IPS DF 6.9 (cell line): ENCODE measurements around the gene PIF1.

Experiments used
- DNase-seq: peaks from one replicate; pipeline ENCODE4 v3.0.0-alpha.2; 2013; ENCODE audit warnings: low read depth, low spot score
- H3K27ac ChIP-seq: one replicate; pipeline ENCODE4 v1.5.1; 2013; ENCODE audit warnings: low read length, control low read depth
- H3K27me3 ChIP-seq: 2 replicates; pipeline ENCODE4 v1.6.1; 2013; ENCODE audit warnings: mild to moderate bottlenecking, low read length; ENCODE audit not compliant: control insufficient read depth, insufficient read depth
- H3K36me3 ChIP-seq: 2 replicates; pipeline ENCODE4 v1.6.1; 2013; ENCODE audit warnings: low read length; ENCODE audit not compliant: control insufficient read depth, insufficient read depth
- H3K4me1 ChIP-seq: 2 replicates; pipeline ENCODE4 v1.6.1; 2013; ENCODE audit warnings: low read length; ENCODE audit not compliant: control insufficient read depth, insufficient read depth
- H3K4me3 ChIP-seq: 2 replicates; pipeline ENCODE4 v1.5.1; 2013; ENCODE audit warnings: mild to moderate bottlenecking, low read length
- H3K9me3 ChIP-seq: 2 replicates; pipeline ENCODE4 v1.6.1; 2013; ENCODE audit warnings: low read length, inconsistent platforms; ENCODE audit not compliant: control insufficient read depth, insufficient read depth
- whole genome bisulfite sequencing: extraction: QIAGEN DNeasy Blood & Tissue Kit; methylation state at CpG from one replicate; pipeline ENCODE4 v1.1.7; 2013; ENCODE audit warnings: mixed read lengths, missing lambda C conversion rate; ENCODE audit not compliant: insufficient read length, insufficient coverage; 5-methylcytosine and 5-hydroxymethylcytosine counted together

Gene PIF1

DNA sequence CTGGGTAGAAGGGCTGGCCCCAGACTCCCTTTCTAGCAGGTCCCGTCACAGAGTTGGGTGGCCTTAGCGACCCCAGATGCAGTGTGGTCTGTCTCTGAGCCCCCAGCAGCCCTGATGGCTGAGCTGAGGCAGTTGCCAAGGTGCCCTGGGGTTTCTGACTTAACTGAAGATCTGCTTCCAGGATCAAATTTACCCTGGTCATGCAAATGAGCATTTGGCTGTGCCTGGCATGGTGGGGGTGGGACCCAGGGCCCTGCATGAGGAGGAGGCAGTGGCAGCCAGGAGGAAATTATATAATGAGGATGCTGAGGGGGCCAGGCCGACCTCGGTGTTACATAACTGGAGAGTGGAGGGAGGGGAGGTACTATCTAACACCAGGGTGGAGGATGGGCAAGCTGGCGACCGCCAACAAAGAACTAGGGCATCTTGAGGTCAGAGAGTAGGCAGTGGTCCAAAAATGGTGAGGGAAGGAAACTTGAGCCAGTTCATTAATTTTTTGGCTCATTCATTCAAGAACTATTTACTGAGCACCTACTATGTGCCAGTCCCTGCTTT is 32.7 kb upstream of the PIF1 start:
- H3K36me3 ChIP-seq, result peaks cover 25% of the 10 kb centered on the region
- H3K4me3 ChIP-seq, result no peak overlapping the region
- DNase-seq, result no peak
- WGBS, result no CpG with 5 or more reads among the region's 6 CpGs
- no peaks in the 10 kb centered on the region for H3K9me3 ChIP-seq
- no peaks in the 10 kb centered on the region for H3K27me3 ChIP-seq
- H3K4me1 ChIP-seq, result peaks cover 9% of the 10 kb centered on the region
- H3K27ac ChIP-seq, result no peak overlapping the region

DNA sequence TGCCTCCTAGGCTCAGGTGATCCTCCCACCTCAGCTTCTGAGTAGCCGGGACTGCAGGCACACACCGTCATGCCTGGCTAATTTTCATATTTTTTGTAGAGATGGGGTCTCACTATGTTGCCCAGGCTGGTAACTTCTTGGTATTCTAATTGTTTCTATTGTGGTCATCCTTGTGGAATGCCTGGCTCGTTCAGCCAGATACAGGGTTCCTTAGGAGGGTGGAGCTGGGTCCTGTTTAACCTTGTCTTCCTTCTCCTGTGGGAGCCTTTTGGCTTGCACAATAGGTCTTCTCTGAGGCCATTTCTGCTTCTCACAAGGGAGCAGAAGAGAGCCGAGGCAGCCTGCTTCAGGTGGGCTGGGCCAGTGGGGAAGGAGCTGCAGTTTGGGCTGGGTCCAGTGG is 32.0 kb upstream of the PIF1 start:
- no peak overlapping the region for H3K4me3 ChIP-seq
- no peak overlapping the region for H3K27ac ChIP-seq
- no peaks in the 10 kb centered on the region for H3K9me3 ChIP-seq
- WGBS, result no CpG with 5 or more reads among the region's 4 CpGs
- H3K4me1 ChIP-seq, result peaks cover 8% of the 10 kb centered on the region
- no peaks in the 10 kb centered on the region for H3K27me3 ChIP-seq
- H3K36me3 ChIP-seq, result peaks cover 25% of the 10 kb centered on the region
- no peak for DNase-seq

DNA sequence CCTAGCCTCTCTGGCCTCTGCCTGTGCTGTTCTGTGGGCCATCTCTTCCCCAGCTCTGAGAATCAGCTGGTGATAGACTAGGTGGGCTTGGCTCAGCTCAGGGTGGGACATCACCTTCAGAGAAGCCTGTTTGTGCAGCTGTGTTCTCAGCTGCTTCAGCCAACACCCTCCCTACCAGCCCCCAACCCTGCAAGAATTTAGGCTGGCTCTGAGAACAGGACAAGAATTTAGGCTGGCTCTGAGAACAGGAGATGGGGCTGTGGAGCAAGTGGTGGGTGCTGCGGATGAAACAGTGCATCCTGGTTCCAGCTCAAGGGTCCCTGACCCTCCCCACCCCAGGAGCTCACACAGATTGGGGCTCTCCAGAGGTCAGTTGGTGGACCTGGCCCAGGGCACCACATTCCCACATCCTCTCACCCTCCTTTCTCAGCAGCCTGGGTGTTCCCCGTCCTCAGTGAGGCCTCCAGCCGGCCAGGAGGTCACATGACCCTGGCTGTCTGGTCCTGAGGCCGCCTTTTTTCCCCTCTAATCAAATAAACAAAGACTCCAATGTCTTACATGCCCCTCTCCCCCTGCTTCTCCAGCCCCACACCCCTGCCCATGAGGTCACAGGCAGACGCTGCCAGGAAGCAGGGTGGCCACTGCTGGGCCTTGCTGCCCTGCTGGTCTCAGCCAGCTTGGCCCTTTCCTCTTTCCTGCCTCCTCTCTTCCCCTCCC is 31.1 kb upstream of the PIF1 start:
- Histone ChIP-seq H3K36me3 (peaks cover 25% of the 10 kb centered on the region), H3K4me3 (no peak overlapping the region), H3K4me1 (peaks cover 5% of the 10 kb centered on the region; the same call in 1 of the 2 replicates), H3K27me3 (no peaks in the 10 kb centered on the region), H3K27ac (no peak overlapping the region), H3K9me3 (no peaks in the 10 kb centered on the region)
- DNase-seq, result no peak
- WGBS, result no CpG with 5 or more reads among the region's 5 CpGs

DNA sequence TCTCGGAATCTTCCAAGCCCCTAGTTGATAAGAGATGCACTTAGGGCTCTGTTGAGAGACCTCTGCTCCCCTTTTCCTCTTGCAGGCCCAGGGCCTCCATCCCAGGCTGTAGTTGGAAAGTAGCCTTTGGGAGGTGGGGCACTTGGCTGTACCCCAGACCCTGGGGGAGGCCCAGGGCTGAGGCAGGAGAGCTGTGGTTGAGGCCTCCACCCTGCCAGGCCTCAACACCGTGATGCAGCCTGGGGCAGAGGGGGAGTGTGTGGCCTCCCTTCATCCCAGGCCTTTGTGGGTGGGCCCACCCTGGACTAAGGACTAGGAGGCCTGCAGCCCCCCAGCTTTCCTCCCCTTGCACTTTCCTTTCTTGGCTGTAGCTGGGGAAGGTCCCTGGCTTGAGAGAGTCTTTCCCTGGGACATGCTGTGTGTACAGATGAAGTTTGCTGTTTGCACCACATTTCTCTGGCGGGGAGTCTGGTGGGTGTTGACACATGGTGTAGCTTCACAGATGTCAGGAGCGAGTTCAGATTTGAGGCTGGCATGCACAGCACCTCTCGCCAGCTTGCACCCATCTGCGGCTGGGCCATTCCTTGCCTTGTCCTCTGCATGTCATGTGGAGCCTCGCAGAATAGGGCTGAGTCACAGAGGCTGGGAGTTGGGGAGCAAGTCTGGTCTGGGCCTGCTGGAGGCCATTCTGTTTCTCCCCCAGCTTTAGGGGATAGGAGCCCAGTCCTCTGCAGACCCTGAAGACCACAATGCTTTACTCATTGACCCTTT is 29.9 kb upstream of the PIF1 start:
- no peak for DNase-seq
- Histone ChIP-seq H3K27ac (no peak overlapping the region), H3K36me3 (peaks cover 19% of the 10 kb centered on the region), H3K4me1 (peaks cover 5% of the 10 kb centered on the region; the same call in 1 of the 2 replicates), H3K27me3 (no peaks in the 10 kb centered on the region), H3K9me3 (no peaks in the 10 kb centered on the region), H3K4me3 (no peak overlapping the region)
- no CpG with 5 or more reads among the region's 7 CpGs for WGBS

DNA sequence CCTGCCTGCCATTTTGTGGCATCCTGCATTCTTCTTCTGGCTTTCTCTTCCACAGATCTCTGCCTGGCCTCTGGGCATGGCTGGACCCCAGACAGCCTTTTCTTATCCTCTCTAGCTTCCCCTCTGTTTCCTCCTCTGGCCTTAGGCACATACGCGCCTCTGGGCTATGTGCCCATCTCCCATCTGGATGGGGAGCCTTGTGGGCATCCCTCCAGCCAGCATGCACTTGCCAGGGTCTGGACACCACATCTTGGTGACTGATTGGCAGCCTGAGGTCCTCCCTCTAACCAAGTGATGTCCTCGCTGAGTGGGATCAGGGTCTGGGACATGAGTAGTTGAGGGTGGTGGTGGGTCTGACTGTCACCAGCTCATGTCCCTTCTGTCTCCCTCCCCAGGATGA is 29.1 kb upstream of the PIF1 start:
- no CpG with 5 or more reads among the region's 3 CpGs for whole genome bisulfite sequencing
- no peak overlapping the region for H3K27ac ChIP-seq
- H3K4me3 ChIP-seq, result no peak overlapping the region
- no peak for DNase-seq
- H3K27me3 ChIP-seq, result no peaks in the 10 kb centered on the region
- H3K4me1 ChIP-seq, result peaks cover 5% of the 10 kb centered on the region; the same call in 1 of the 2 replicates
- peaks cover 16% of the 10 kb centered on the region for H3K36me3 ChIP-seq
- no peaks in the 10 kb centered on the region for H3K9me3 ChIP-seq

DNA sequence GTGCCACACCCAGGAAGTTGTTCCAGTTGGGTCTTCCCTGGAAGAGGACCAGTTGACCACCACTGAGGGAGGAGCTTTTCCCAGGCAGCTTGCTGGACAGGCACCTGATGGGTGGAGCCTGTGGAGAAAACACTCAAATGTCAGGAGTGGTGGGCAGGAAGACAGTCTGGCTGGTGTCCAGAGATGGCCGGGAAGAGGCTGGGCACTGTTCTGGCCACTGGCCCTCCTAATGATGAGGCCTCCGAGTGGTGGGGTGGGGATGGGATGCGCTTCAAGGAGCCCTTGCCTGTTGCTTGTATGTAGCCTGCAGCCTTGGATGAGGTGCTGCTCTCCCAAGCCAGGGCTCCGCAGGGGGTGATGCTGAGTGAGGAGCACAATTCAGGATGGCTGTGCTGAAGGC is 28.6 kb upstream of the PIF1 start:
- Histone ChIP-seq H3K4me1 (peaks cover 5% of the 10 kb centered on the region; the same call in 1 of the 2 replicates), H3K4me3 (no peak overlapping the region), H3K36me3 (peaks cover 16% of the 10 kb centered on the region), H3K27ac (no peak overlapping the region), H3K27me3 (no peaks in the 10 kb centered on the region), H3K9me3 (no peaks in the 10 kb centered on the region)
- no peak for DNase-seq
- WGBS, result no CpG with 5 or more reads among the region's 4 CpGs

DNA sequence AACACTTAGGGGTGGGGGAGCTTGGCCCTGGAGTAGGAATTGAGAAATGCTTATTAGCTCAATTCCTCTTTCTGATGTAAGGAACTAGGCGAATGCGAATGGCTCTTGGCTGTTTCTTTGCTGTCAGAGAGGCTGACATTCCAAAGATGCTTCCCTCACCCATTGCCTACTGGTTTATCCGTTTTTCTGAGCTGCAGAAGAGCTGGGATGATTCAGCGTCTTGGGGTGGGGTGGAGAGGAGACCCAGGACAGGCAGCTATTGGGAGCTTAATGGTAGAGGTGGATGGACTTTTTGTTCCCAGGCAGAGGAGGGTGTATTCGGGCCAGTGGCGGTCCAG is 26.0 kb upstream of the PIF1 start:
- Histone ChIP-seq H3K4me3 (no peak overlapping the region), H3K27ac (no peak overlapping the region), H3K36me3 (peaks cover 16% of the 10 kb centered on the region)

DNA sequence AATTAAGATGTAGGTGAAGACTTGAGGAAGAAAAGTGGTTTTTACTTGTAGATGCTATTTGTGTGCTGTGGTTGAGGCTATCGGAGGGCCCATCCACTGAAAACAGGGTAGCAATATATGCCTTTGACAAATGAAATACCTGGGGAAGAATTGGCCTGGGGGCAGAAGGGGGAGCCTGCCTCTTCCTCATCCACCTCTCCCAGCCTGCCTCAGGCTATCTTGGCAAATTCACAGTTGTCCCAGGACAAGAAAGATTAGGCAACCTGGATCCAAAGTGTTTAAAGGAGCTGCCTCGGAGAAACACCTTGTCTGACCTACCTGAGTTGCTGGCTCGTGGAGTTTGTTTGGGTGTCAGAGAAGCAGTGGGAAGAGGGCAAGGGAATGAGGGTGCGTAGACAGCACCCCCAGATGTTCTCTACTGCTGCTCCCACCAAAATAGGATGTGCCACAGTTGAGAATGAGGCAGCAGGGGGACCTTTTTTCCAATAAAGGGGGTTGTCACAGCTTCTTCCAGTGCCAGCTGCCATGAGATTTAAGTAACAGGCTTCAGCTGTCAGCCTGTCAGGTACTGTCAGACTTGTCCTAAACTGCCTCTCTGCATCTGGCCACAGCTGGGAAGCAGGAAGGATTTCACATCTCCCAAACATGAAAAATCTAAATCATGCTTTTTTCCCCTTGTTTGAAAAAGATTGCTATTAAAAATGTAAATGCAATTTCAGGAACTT is 25.5 kb upstream of the PIF1 start:
- H3K4me3 ChIP-seq, result no peak overlapping the region
- peaks cover 6% of the 10 kb centered on the region for H3K4me1 ChIP-seq
- WGBS, result no CpG with 5 or more reads among the region's 4 CpGs
- H3K27ac ChIP-seq, result no peak overlapping the region
- peaks cover 16% of the 10 kb centered on the region for H3K36me3 ChIP-seq
- DNase-seq, result no peak
- no peaks in the 10 kb centered on the region for H3K27me3 ChIP-seq
- H3K9me3 ChIP-seq, result no peaks in the 10 kb centered on the region

More for the DNA sequence above, 26.0 kb upstream of the PIF1 start:
- no peaks in the 10 kb centered on the region for H3K27me3 ChIP-seq
- WGBS, result no CpG with 5 or more reads among the region's 6 CpGs
- DNase-seq, result no peak
- no peaks in the 10 kb centered on the region for H3K9me3 ChIP-seq
- H3K4me1 ChIP-seq, result peaks cover 6% of the 10 kb centered on the region

DNA sequence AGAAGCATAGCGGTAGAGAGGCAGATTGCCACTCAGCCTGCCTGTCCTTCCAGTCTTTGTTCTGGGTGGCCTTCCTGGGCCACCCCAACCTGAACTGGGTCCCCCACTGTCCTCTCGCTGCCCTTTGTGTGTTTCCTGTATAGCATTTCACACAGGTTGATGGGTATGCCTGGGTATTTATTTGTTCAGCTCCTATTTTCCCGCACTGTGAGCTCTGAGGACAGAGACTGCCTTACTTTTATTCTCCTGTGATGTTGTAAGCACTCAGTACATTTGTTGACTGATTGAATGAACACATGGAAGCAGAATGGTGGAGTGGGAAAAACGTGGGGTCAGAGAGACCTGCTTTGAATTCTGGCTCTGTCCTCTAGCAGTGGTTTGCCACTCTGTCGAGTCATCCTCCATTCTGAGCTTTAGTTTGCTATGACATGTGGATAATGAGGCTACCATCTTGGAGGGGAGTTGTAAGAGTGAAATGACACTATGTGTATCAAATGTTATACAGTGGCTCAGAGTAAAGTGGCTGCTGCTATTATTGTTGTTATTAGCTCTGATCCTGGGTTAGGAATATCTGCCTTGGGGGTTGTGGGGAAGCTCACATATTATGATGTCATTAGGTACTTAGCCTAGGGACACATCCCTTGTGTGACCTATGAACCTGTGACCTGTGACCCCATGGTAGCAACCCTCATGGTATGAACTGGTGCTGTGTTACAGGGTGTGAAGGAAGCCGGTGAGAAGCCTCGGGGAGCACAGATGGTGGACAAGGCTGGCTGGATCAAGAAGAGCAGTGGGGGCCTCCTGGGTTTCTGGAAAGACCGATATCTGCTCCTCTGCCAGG is 22.6 kb upstream of the PIF1 start:
- Histone ChIP-seq H3K4me1 (peaks cover 10% of the 10 kb centered on the region), H3K4me3 (no peak overlapping the region), H3K27ac (no peak overlapping the region), H3K9me3 (no peaks in the 10 kb centered on the region), H3K36me3 (no peaks in the 10 kb centered on the region; the same call in 1 of the 2 replicates), H3K27me3 (no peaks in the 10 kb centered on the region)
- WGBS, result no CpG with 5 or more reads among the region's 8 CpGs
- no peak for DNase-seq
